ENCODE results near the gene ANKLE2. TPM values are rescaled to one million over a fixed set of nuclear protein-coding genes. Genes with fewer than 3 reads are reported as not detected.

Gene ANKLE2
- polyA plus RNA-seq, 1 donor (not counting 4 experiments of a cell fraction or from before 2014, with no cell fraction given) = 109 TPM

DNA sequence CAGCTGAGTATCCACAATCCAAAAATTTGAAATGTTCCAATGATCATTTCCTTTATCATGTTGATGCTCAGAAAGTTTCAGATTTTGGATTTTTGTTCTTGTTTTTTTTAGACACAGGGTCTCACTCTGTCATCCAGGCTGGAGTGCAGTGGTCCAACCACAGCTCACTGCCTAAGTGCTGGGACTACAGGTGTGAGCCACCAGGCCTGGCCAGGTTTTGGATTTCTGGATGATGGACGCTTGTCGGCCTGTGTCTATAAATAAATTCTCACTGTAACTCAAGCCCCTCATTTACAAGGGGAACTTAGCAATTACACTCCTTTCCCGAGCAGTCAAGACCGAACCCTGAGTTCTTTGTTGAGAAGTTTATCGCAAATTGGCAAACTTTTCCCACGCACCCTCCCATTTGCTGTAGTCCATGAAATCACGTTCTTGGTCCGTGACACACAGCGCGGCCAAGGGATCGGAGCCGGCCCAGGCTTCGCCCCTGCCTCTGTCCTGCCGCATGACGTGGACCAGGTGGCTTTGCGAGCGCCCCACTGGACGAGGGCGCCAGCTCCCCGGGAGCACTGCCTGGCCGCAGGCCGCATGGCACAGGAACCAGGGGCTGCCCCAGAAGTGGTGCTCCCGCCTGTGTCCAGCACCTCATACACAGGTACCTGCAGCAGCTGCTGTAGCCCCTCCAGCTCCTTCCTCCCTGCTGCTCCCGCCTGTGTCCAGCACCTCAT, 14.0 kb upstream of the ANKLE2 start:
- Histone ChIP-seq H3K9me3 (ENCODE audit: control insufficient read depth, low read depth, low read length) (no peaks in the 10 kb centered on the region), H3K27ac (ENCODE audit: control insufficient read depth, insufficient read depth, low read length) (no peak overlapping the region), H3K79me2 (ENCODE audit: control insufficient read depth, insufficient read depth, low read length) (no peaks in the 10 kb centered on the region), H2AFZ (ENCODE audit: control insufficient read depth, low read length) (no peak overlapping the region), H3K4me1 (ENCODE audit: control insufficient read depth, extremely low read depth, insufficient read depth, low read length) (no peaks in the 10 kb centered on the region), H3K27me3 (ENCODE audit: control insufficient read depth, extremely low read depth, insufficient read depth, low read length) (no peaks in the 10 kb centered on the region), H3K4me3 (ENCODE audit: control insufficient read depth in 2 of 3, extremely low read depth in 1 of 3, insufficient read depth in 2 of 3, low read depth in 1 of 3, low read length in 3 of 3) (no peak overlapping the region), H3K4me2 (ENCODE audit: control insufficient read depth, extremely low read depth, insufficient read depth, low read depth, low read length) (no peak overlapping the region), H3K9ac (ENCODE audit: control insufficient read depth, extremely low read depth, insufficient read depth, low read length) (no peak overlapping the region), H3K36me3 (ENCODE audit: control insufficient read depth in 2 of 2, extremely low read depth in 1 of 2, insufficient read depth in 2 of 2, low read length in 2 of 2) (peaks cover 37 to 55% of the 10 kb centered on the region in 2 experiments), H3K9me1 (ENCODE audit: control insufficient read depth, extremely low read depth, insufficient read depth, low read length) (no peaks in the 10 kb centered on the region), H4K20me1 (ENCODE audit: control insufficient read depth, extremely low read depth, insufficient read depth, low read length) (no peaks in the 10 kb centered on the region)
- dilution Hi-C loops (cut with MboI; ENCODE audit: extremely low pct_ligation_motif_present, low sequenced_read_pairs) = no loop called here
- TF ChIP-seq, protein P1, sequence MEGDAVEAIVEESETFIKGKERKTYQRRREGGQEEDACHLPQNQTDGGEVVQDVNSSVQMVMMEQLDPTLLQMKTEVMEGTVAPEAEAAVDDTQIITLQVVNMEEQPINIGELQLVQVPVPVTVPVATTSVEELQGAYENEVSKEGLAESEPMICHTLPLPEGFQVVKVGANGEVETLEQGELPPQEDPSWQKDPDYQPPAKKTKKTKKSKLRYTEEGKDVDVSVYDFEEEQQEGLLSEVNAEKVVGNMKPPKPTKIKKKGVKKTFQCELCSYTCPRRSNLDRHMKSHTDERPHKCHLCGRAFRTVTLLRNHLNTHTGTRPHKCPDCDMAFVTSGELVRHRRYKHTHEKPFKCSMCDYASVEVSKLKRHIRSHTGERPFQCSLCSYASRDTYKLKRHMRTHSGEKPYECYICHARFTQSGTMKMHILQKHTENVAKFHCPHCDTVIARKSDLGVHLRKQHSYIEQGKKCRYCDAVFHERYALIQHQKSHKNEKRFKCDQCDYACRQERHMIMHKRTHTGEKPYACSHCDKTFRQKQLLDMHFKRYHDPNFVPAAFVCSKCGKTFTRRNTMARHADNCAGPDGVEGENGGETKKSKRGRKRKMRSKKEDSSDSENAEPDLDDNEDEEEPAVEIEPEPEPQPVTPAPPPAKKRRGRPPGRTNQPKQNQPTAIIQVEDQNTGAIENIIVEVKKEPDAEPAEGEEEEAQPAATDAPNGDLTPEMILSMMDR (optimal IDR thresholded peaks at IDR 0.05 in 1 of 3, IDR thresholded peaks at IDR 0.05 in 1 of 3, conservative IDR thresholded peaks at IDR 0.05 in 1 of 3; ENCODE audit: extremely low read depth in 1 of 3, insufficient read depth in 2 of 3, low read length in 3 of 3) = no peak
- TF ChIP-seq EZH2 (IDR thresholded peaks at IDR 0.05; ENCODE audit: low read length) = no peak
- no peak for DNase-seq (ENCODE audit: low read depth, low spot score)
- FAIRE-seq = no peak

DNA sequence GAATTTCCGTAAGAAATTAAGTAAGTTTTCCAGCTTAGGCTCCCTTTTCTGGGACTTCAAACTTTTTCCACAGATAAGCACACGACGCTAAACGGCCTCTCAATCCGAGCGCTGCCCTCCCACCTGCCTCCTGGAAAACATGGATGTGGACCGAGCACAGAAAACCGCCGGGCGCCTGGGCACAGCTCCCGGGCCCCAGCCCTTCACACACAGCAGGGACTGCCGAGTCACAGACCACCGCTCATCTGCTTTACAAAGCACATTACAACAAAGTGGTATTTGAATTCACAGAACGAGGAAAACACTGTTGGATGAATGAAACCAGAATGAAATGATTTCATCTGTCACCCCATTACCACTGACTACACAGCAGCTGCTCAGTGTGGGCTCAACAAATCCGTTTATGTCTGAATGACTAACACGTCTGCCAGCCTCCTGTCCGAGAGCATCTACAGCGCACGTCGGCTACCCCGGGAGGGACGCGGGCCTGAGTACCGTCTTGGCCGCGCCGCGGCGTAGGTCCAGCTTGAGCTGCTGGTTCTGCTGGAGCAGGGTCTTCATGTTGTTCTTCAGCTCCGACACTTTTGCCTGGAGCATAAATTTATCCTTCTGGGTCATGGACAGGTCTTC, 13.1 kb upstream of the ANKLE2 start:
- Histone ChIP-seq H3K79me2 (ENCODE audit: control insufficient read depth, insufficient read depth, low read length) (no peaks in the 10 kb centered on the region), H3K36me3 (ENCODE audit: control insufficient read depth in 2 of 2, extremely low read depth in 1 of 2, insufficient read depth in 2 of 2, low read length in 2 of 2) (peaks cover 31 to 46% of the 10 kb centered on the region in 2 experiments), H4K20me1 (ENCODE audit: control insufficient read depth, extremely low read depth, insufficient read depth, low read length) (no peaks in the 10 kb centered on the region), H3K27ac (ENCODE audit: control insufficient read depth, insufficient read depth, low read length) (no peak overlapping the region), H3K27me3 (ENCODE audit: control insufficient read depth, extremely low read depth, insufficient read depth, low read length) (no peaks in the 10 kb centered on the region), H3K4me1 (ENCODE audit: control insufficient read depth, extremely low read depth, insufficient read depth, low read length) (no peaks in the 10 kb centered on the region), H3K9ac (ENCODE audit: control insufficient read depth, extremely low read depth, insufficient read depth, low read length) (no peak overlapping the region), H3K9me1 (ENCODE audit: control insufficient read depth, extremely low read depth, insufficient read depth, low read length) (no peaks in the 10 kb centered on the region), H3K4me3 (ENCODE audit: control insufficient read depth in 2 of 3, extremely low read depth in 1 of 3, insufficient read depth in 2 of 3, low read depth in 1 of 3, low read length in 3 of 3) (no peak overlapping the region), H3K4me2 (ENCODE audit: control insufficient read depth, extremely low read depth, insufficient read depth, low read depth, low read length) (no peak overlapping the region), H3K9me3 (ENCODE audit: control insufficient read depth, low read depth, low read length) (no peaks in the 10 kb centered on the region), H2AFZ (ENCODE audit: control insufficient read depth, low read length) (no peak overlapping the region)
- TF ChIP-seq, protein P1 (optimal IDR thresholded peaks at IDR 0.05 in 1 of 3, IDR thresholded peaks at IDR 0.05 in 1 of 3, conservative IDR thresholded peaks at IDR 0.05 in 1 of 3; ENCODE audit: extremely low read depth in 1 of 3, insufficient read depth in 2 of 3, low read length in 3 of 3) = no peak
- TF ChIP-seq EZH2 (IDR thresholded peaks at IDR 0.05; ENCODE audit: low read length) = no peak
- DNase-seq (ENCODE audit: low read depth, low spot score) (no peak), FAIRE-seq (no peak)
- dilution Hi-C loops (cut with MboI; ENCODE audit: extremely low pct_ligation_motif_present, low sequenced_read_pairs) = no loop called here

Measured in keratinocyte (primary cell).